GM18907 (cell line): ENCODE measurements around the gene PCGF5.
"Not testable (repeated sequence)": the region's sequence is repeated elsewhere in the genome, so short reads cannot be mapped to it uniquely, and the experiment has no call there.

Experiments
- ATAC-seq: cut with Tn5 transposase; IDR thresholded peaks from one replicate; pipeline ENCODE4 v1.9.1; 2021; ENCODE audit warnings: mild to moderate bottlenecking, moderate library complexity; ENCODE audit not compliant: unreplicated experiment

Gene PCGF5

DNA sequence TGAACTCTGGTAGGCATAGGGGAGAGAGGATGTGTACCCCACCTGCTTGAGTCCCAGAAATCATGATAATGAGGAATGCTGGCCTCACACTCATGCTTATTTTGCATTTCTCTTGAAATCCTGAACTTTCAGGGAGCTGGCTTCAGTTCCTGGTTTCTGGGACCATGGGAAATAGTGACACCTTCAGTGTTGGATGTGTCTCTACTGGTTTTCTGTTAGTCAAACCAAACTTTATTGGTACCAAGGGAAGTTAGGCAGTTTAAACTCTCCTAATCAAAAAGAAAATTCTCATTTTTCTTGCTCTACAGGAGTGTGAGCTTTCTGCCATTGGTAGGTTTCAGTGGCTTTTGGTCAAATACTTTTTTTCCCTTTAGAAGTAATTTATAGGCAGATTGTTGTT is 11.8 kb upstream of the PCGF5 start:
- ATAC-seq = no peak

DNA sequence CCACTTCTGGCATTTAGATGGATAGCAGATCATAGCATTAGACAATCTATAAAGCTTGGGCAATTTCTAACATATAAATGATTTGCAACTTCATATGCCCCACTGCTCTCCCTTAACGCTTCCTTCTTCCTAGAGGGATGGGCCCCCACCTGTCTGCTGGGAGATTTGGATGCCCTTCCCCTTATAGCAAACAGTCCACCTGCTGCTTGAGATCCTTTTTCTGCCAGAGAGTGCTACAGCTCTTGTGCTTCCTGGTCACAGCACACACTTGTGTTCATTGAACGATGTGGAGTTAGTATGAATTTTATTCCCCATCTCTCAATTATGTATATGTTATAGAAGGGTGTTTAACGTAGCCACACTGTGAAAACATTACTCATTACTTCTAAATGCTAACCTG is 10.4 kb upstream of the PCGF5 start:
- ATAC-seq = no peak

DNA sequence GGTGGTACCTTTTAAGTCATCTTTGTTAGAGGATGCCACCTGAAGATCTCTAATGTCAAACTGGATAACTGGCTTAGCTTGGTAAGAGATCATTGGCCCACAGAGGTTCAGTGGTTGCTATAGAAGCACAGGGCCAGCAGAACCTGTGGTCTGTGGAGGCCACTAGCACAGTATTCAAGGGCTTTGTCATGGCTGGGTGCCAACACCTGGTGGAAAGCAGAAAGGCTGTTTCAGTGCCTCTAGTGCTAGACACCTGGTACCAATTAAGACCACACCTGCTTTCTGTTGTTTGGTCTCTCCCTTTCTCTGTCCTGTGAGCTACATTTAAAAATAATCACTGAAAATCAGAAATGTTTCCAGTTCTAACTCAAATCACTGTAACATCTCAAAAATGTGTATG is 10.0 kb upstream of the PCGF5 start:
- ATAC-seq = peak; percentile 84

DNA sequence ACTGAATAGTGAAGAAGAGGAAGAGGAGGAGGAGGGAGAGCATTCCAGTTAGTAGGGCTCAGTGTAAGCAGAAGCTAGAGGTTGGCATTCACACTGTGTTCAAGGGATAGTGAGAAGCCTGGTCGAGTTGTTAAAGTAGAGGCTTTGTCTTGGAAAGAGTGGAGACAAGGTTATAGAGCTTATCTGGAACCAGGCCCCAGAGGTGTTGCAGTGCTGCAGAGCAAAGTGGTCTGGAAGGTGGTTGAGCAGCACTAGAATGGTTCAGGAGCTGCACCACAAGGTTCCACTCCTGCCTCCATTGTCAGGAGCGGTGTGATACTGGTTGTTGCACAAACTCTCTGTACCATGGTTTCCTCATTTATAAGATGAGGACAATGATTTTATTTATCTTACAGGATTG is 8.8 kb upstream of the PCGF5 start:
- ATAC-seq = no peak

DNA sequence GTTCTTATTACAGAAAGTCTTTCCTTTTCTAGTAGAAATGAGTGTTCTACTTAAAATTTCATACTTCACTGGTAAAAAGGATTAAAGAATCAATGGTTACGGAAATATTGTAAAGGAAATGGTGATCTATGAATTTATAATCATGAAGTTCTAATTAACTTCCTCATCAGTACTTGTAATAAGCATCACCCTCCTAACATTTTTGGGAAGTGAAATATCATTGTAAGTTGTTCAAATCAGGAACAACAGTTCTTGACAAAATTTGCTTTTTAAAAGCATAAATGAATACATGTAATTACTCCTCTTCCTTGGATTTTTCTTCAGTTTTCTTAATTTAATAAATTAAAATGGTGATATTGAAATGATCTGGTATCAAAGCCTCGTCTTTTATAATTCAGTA is 5.6 kb upstream of the PCGF5 start:
- no peak for ATAC-seq

DNA sequence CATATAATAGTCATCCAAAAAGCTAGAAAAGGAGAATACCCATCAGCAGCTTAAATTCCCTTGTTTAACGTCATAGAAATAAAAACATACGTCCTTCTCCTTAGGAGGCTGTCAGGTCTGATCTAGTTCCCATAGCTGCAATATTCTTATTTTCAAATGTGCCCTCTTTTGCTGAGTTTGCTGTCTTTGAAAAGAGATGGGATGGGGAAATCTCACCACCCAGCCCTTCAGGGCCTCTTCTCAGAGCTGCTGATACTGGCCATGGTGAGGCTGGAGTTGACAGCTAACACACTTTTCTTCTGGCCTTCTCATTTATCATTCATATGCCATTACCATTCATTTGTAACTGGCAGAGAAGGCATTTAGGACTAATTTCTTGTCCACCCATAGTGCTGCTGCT is 5.1 kb upstream of the PCGF5 start:
- ATAC-seq = no peak

DNA sequence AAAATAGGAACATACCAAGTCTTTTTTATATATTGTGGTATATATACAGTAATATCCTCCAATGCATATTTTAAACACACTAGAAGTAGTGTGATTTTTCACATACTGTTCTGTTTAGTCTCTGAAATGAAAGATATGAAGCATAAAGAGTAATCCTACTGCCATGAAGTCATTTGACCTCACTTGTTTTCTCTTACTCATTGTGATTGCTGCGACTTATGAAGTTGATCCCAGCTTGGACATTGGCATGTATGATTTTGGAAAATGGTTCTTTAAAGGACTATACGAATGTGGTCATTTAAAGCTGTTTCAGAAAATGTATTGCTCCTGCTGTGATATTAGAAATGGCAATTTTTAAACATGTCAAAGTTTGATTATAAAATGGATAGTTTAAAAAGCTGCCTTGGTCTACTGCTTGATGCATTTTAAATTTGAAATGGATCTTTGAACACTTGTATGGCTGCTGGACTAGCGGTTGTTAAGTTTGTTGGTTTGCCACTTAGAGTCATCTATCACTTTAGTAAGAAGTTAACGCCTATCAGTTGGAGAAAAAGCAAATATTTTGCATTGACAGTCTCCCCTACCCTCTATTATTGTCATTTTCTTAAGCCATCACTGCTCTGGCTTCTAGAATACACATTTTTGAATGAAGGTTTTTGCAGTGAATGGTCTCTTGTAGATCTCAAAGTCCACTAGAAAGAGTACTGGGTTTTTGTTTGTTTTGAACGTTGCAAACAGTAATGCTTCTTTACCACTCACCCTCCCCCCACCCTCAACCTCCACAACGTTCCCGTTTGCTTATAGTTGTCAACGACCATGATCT is 881 bp upstream of the PCGF5 start:
- no peak for ATAC-seq

DNA sequence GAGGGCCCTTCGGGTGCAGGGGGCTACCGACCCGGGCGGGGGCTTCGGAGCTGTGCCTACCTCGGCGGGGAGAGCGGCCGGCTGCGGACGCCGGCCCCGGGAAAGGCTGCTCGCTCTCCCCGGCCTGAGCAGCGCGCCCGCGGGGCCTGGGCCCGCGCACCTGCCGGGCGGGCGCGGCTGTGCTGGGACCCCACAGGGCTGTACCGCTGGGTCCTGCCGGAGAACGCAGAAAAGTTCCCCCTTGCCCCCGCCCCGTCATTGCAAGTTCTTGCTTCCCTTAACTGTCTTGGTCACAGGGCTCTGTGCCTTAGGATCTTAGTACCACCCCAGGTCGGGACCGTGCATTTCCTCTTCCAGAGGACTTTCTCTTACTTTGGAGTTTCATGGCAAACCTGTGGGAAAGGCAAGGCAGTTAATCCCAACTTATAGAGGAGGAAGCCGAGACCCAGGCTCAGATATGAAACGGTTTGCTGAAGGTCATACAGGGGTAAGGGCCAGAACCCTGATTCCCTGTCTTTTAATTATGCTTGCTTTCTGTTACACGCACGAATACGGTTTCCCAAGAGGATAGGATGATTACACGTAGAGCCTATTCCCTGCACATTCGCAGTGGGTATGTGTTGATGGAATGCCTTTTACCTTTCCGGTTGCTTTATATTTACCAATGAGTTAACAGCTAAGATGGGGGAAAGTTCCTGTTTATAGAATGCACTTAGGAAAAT is 652 bp downstream of the PCGF5 start:
- peak; percentile 36 for ATAC-seq

DNA sequence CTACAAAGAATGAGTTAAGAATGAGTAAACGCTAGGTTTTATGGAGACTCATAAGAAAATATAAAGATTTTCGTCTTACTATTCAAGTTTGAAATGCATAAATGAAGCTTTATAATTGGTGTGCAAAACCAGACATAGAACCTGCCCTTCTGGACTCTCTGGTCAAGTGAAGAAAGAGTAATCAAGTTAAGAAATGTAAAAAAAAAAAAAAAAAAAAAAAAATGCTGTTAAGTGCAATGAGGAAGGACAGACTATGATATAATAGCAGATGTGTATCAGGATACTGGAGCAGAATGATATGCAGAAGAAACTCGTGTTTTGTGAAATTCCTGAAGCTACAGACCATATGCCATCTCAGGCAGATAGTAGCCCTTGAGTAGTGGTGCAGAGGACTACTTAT is 5.6 kb downstream of the PCGF5 start:
- ATAC-seq = no peak

DNA sequence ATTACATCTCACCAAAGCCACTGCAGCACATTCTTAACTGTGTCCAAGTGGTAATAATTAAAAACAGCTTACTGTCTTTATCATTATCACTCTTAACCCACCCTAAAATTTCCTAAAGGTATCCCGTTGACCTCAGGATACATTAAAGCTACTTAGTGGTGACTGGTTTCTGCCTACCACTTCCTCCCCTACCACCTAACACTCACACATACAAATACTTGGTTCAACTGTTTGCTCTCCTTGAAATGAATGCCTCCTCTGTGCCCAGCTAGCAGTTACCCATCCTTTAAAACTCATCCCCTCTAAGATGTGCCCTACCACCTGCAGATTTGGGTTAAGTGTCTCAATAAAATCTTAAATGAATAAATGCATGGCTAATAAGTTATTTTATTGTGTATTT is 7.1 kb downstream of the PCGF5 start:
- no peak for ATAC-seq

DNA sequence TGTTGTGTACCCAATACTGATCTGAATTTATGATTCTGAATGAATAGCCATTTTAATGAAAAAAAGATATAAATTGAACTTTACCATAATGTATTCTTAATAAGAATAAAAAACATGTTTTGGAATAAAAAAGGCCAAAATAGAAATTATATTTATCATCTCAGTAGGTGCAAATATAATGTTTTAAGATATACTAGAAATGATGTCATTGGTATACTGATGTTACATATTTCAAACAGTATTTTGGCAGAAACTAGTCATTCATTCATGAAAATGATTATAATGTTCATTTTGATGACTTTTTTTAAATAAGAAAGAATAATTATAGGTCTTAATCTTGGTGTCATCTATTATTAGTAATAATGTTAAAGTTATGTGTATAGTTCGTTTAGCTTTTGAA is 9.2 kb downstream of the PCGF5 start:
- ATAC-seq = no peak

DNA sequence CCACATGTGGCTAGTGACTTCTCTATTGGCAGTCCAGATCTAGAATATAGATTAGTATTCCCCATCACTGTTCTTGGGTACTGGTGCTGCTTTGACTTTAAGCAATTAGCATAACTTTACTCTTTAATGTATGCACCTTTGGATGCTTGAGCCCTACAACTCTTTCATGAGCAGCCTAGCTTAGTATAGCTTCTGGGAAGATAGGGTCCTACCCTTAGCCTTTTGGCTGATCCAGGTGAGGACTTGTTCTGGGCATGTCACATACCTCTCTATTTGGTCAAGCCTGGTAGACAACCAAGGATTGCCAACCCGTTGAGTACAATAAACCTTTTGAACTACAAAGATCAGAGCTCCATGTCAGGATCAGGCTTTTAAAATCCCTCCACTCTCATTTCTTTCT is 17.7 kb downstream of the PCGF5 start:
- no peak for ATAC-seq

DNA sequence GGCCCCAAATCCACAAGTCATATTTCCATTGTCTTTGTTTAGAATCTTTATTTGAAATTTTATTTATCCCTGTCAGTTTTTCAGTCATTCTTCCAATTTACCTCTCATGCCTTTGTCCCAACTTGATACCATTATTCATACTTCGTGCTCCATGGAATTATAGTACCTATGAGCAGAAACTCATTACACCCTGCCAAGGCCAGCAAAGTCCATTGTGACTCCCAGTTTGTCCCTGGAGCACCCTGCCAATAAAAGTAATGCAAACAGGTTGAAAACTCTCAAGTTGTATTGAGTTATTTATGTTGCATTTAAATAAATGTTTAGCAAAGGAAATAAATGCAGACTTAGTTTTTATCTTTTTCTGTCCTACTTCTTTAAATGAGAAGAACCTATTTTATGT is 19.3 kb downstream of the PCGF5 start:
- ATAC-seq = no peak

DNA sequence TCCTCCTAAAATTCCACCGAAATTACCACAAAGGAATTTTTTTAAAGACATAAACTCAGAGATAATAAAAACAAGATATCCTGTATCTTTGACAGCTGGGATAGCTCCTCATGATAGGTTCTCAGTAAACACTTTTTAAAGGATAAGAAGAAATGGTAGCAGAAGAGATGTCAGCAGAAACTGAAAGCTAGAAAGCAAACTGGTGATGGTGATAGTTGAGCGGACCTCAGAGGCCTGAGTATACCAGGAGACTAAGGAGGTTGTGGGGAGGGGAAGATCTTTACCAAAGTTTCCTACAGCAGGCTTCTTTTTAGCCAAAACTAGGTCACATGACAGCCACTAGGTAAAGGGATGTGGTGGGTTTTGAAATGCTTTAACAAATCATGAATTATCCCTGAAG is 22.5 kb downstream of the PCGF5 start:
- peak; percentile 55 for ATAC-seq

DNA sequence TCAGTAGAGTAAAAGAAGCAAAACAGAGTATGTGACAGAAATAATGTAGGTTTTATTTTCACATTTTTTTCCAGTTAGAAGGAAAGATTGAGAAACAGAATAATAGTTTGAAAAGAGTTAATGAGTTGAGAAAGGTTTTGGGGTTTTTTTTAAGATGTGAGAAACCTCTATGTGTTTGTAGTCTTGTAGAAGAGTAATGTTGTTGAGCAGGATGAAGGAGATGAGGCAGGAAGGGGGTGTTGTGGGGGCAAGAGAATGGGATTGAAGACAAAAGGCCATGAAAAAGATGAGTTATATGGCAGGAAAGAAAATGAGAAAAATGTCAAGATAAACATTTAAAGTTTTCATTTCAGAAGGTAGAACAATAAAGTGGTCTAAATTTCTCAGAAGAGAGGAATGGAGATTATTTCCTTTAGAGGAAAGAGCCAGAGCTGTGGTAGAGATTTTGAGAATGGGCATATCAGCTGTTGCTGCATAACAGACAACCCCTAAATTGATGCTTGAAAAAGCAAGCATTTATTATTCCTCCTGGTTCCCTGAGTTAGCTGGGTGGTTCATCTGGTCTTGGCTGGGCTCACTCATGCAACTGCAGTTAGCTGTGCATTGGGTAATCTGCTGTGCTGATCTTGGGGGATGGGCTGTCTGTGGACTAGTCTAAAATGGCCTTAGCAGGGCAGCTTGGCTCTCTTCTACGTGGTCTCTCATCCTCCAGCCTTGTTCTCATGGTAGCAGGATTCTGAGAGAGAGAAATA is 27.1 kb downstream of the PCGF5 start:
- no peak for ATAC-seq

DNA sequence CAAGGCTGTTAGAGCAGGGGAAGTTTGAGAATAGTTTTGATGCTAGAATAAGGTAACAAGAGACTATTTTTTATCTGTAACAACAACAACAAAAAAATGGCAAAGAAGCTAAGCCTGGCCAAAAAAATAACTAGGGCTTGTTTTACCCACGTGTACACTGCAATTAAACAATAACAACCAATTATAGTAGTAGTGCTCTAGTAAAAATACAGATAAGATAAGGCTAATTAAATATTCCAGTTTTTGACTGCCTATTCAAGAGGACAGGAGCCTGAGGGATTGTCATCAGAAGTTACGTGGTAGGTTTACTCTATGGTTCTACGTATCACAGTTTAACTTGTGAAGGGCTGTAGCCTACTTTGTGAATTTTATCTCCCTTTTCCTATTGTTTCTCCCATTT is 29.2 kb downstream of the PCGF5 start:
- ATAC-seq = no peak

DNA sequence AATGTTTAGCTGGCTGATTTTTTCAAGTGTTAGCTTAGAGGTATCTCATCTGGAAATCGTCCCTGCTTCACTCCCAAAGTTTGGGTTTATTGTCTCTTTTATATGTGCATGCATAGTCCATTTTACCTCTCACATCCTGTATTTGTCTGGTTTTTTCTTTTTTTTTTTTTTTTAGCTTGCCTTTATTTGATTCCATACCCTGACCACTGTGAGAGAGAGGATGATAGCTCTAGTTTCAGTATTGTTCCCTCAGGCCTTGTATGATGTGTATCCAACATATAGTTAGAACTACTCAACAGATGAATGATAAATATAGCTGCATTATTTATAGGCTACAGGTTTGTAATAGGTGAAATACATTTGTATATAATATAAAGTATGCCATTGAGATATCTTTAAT is 29.9 kb downstream of the PCGF5 start:
- no peak for ATAC-seq

DNA sequence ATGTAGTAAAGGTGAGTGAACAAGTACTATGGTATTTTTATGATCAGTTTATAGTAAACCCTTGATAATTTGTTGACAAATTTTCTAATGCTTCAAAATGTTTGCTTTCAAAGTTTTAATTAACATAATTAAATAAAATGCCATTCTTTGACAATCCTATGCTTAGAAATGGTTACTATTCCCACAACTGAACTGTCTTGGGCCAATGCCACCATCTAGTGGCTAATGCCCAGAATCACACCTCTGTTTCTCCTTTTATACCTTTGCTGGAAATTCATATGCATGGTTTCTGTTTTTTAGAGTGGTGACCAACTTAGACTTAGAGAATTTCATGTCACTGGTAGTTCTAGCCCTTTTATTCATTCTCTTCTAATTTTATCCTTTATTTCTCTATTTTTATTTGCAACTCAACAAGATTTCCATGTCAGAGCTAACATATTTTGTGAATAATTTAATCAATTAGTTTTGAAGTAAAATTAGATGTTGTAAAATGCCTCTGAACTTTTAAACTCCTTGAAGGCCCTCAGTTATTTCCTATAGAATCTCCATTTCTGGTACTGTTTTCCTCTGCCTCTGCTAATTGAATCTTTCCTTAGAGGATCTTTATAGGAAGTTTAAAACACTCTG is 31.1 kb downstream of the PCGF5 start:
- ATAC-seq = no peak

DNA sequence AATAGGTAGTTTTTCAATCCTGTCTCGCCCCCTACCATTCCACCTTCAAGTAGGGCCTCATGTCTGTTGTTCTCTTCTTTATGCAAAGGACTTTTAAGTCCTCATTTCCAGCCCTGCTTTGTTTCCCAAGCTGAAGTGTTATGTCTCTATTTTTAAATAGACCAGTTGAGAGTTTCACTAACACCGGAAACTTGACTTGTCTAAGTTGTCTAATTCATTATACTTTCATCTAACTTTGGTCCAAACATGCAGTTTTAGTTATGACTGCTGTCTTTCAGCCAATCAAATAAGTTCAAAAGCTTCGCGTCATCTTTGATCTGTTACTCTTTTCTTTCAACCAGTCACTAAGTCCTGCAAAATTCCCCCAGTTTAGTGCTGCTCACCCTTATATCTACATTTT is 32.8 kb downstream of the PCGF5 start:
- ATAC-seq = no peak

DNA sequence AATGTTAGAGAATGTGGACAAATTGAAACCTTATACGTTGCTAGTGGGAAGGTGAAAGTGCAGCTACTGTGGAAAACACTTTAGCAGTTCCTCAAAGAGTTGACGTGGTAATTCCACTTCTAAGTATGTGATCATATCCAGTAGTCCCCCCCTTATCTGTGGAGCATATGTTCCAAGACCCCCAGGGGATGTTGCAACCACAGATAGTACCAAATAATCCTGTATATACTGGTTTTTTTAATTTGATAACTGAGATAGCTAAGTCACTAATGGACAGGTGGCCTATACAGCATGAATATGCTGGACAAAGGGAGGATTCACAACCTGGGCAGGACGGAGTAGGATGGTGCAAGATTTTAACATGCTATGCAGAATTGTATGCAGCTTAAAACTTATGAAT is 36.8 kb downstream of the PCGF5 start:
- no peak for ATAC-seq

DNA sequence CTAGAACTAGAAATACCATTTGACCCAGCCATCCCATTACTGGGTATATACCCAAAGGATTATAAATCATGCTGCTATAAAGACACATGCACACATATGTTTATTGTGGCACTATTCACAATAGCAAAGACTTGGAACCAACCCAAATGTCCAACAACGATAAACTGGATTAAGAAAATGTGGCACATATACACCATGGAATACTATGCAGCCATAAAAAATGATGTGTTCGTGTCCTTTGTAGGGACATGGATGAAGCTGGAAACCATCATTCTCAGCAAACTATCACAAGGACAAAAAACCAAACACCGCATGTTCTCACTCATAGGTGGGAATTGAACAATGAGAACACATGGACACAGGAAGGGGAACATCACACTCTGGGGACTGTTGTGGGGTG is 40.0 kb downstream of the PCGF5 start:
- ATAC-seq = not testable (repeated sequence)
